GM23338 (cell line): ENCODE results near the gene HIVEP3. TPM values are rescaled to one million over a fixed set of nuclear protein-coding genes. Genes with fewer than 3 reads are reported as not detected.

Experiments
- ATAC-seq: fragments of 200-7000 bp; cut with Tn5 transposase; 3 replicates; pipeline ENCODE4 v1.9.1; 2020
- DNase-seq: peaks from one replicate; pipeline ENCODE4 v3.0.0-alpha.2; 2015; ENCODE audit warnings: low spot score
- H2AFZ ChIP-seq: fragments of 200-600 bp; sonication (generic); 2 replicates; pipeline ENCODE4 v1.8.0; 2016; ENCODE audit warnings: antibody characterized with exemption, mild to moderate bottlenecking, moderate library complexity
- H3F3A ChIP-seq: fragments of 200-600 bp; sonication (generic); replicated peaks from 2 replicates; pipeline ENCODE4 v1.8.0; 2017; ENCODE audit warnings: antibody characterized with exemption, mixed run types, low read depth
- H3K27ac ChIP-seq: fragments of 200-600 bp; sonication (generic); 2 replicates; pipeline ENCODE4 v1.6.1; 2016; ENCODE audit warnings: low read depth
- H3K27me3 ChIP-seq: fragments of 200-600 bp; sonication (generic); 2 replicates; pipeline ENCODE4 v1.8.0; 2016; ENCODE audit warnings: mild to moderate bottlenecking, mixed run types, moderate library complexity; ENCODE audit not compliant: insufficient read depth
- H3K36me3 ChIP-seq: fragments of 200-600 bp; sonication (generic); 2 replicates; pipeline ENCODE4 v1.8.0; 2016; ENCODE audit warnings: mild to moderate bottlenecking; ENCODE audit not compliant: insufficient read depth
- H3K4me1 ChIP-seq: fragments of 200-600 bp; sonication (generic); 2 replicates; pipeline ENCODE4 v1.8.0; 2016; ENCODE audit warnings: mild to moderate bottlenecking, moderate library complexity; ENCODE audit not compliant: insufficient read depth
- H3K4me2 ChIP-seq: fragments of 200-600 bp; sonication (generic); 2 replicates; pipeline ENCODE4 v1.7.1; 2017; ENCODE audit warnings: mixed run types
- H3K4me3 ChIP-seq: fragments of 200-600 bp; sonication (generic); 2 replicates; pipeline ENCODE4 v1.6.1; 2016; ENCODE audit warnings: mixed run types
- H3K79me2 ChIP-seq: fragments of 200-600 bp; sonication (generic); replicated peaks from 2 replicates; pipeline ENCODE4 v1.8.0; 2017; ENCODE audit warnings: mild to moderate bottlenecking; ENCODE audit not compliant: insufficient read depth
- H3K9me2 ChIP-seq: fragments of 200-600 bp; sonication (generic); 2 replicates; pipeline ENCODE4 v1.8.0; 2017; ENCODE audit not compliant: insufficient read depth
- H4K20me1 ChIP-seq: fragments of 200-600 bp; sonication (generic); replicated peaks from 2 replicates; pipeline ENCODE4 v1.8.0; 2017; ENCODE audit warnings: mild to moderate bottlenecking; ENCODE audit not compliant: insufficient read depth
- H3K27ac Mint-ChIP-seq: 2 replicates; pipeline ENCODE4 v1.8.0; 2020; ENCODE audit warnings: inconsistent platforms, mild to moderate bottlenecking, moderate library complexity, mixed read lengths
- H3K27me3 Mint-ChIP-seq: 3 replicates; pipeline ENCODE4 v1.8.0; 2022; ENCODE audit warnings: low read depth, mild to moderate bottlenecking, moderate library complexity, mixed read lengths, inconsistent platforms; ENCODE audit not compliant: insufficient read depth, poor library complexity
- H3K36me3 Mint-ChIP-seq: 3 replicates; pipeline ENCODE4 v1.8.0; 2021; ENCODE audit warnings: low read depth, mild to moderate bottlenecking, inconsistent platforms, moderate library complexity, mixed read lengths
- H3K4me1 Mint-ChIP-seq: 3 replicates; pipeline ENCODE4 v1.8.0; 2020; ENCODE audit warnings: mild to moderate bottlenecking, inconsistent platforms, mixed read lengths
- H3K4me3 Mint-ChIP-seq: 3 replicates; pipeline ENCODE4 v1.8.0; 2021; ENCODE audit warnings: moderate library complexity, mild to moderate bottlenecking, inconsistent platforms, mixed read lengths
- H3K9me3 Mint-ChIP-seq: 3 replicates; pipeline ENCODE4 v1.8.0; 2020; ENCODE audit warnings: moderate library complexity, mild to moderate bottlenecking, inconsistent platforms, mixed read lengths
- CTCF ChIP-seq, 2 experiments: fragments of 200-600 bp in 1 of 2; sonication (generic) in 1 of 2; conservative IDR thresholded peaks; 2 replicates each; pipeline versions ENCODE4 v1.5.1 to v1.6.1; 2016 to 2017; ENCODE audit warnings: antibody characterized with exemption in 2 of 2, low read depth in 2 of 2, mild to moderate bottlenecking in 2 of 2, moderate library complexity in 1 of 2
- NANOG ChIP-seq: IDR thresholded peaks from 2 replicates; pipeline ENCODE4 v1.6.1; 2016; ENCODE audit warnings: antibody characterized with exemption, borderline replicate concordance
- REST ChIP-seq: IDR thresholded peaks from one replicate; pipeline ENCODE4 v1.6.1; 2018; ENCODE audit warnings: antibody characterized with exemption; ENCODE audit not compliant: unreplicated experiment
- polyA plus RNA-seq: library from polyadenylated mRNA; unstranded; fragments of >200 nt; fragmentation: Nextera tagmentation; extraction: Ambion mirVana; gene quantifications from 2 replicates; pipeline ENCODE4 v1.2.1, GENCODE V29; 2016
- total RNA-seq: library from RNA; depleted of rRNA; stranded (reverse); fragments of >200 nt; shearing (Covaris generic); gene quantifications from 2 replicates; pipeline ENCODE4 v1.2.3, GENCODE V29; 2014

Gene HIVEP3
- total and polyA plus RNA-seq, 2 experiments from 2014 or later: 0.14 to 0.24 TPM

- H2AFZ ChIP-seq: no peak overlapping the region
- no peaks in the 10 kb centered on the region for H3K9me3 Mint-ChIP-seq
Measured at GRCh38 chr1:41812051-41812450, 106.7 kb downstream of the HIVEP3 start.

More at GRCh38 chr1:41812051-41812450, 106.7 kb downstream of the HIVEP3 start:
- DNase-seq (peak; percentile 86), ATAC-seq (peak; percentile 90)
- H3K36me3 ChIP-seq: no peaks in the 10 kb centered on the region
- no peaks in the 10 kb centered on the region for H3K79me2 ChIP-seq
- H3K4me3 ChIP-seq: no peak overlapping the region
- H3K27me3 Mint-ChIP-seq: peaks cover 1% of the 10 kb centered on the region
- H3K4me1 Mint-ChIP-seq: peaks cover 11% of the 10 kb centered on the region
- H3K9me2 ChIP-seq: 0 out of 2 replicates have a peak, but pooled peaks cover 3% of the 10 kb centered on the region
- H3K27ac Mint-ChIP-seq: peak overlapping the region; percentile 51; the same call in 1 of the 2 replicates
- no peak overlapping the region for H3K4me3 Mint-ChIP-seq
- H4K20me1 ChIP-seq: no peaks in the 10 kb centered on the region
- no peaks in the 10 kb centered on the region for H3K27me3 ChIP-seq
- H3K4me2 ChIP-seq: no peak overlapping the region
- H3F3A ChIP-seq: no peaks in the 10 kb centered on the region
- H3K4me1 ChIP-seq: no peaks in the 10 kb centered on the region
- TF ChIP-seq REST (peak; percentile 39), NANOG (no peak), CTCF (conservative IDR thresholded peaks at IDR 0.05; ENCODE audit: low read depth in 2 of 2) (peak; percentile 85 to 88)
- H3K36me3 Mint-ChIP-seq: no peaks in the 10 kb centered on the region
- no peak overlapping the region for H3K27ac ChIP-seq
